ENCODE data around the gene ZNF48. TPM values are rescaled to one million over a fixed set of nuclear protein-coding genes. Genes with fewer than 3 reads are reported as not detected.

ZNF48 gene
- polyA plus RNA-seq, 1 donor (not counting 4 experiments of a cell fraction or from before 2014, with no cell fraction given) = 4.3 TPM

GRCh38 chr16:30445408-30446202 lies 50.4 kb downstream of the ZNF48 start, which contains the start of gene SEPHS2:
TSS of gene SEPHS2 (minus strand) at chr16:30445874. CDS start at chr16:30445727, 147 bp downstream.
- Histone ChIP-seq H3K36me3 (ENCODE audit: control insufficient read depth in 2 of 2, extremely low read depth in 1 of 2, insufficient read depth in 2 of 2, low read length in 2 of 2) (peaks cover 0 to 16% of the 10 kb centered on the region in 2 experiments), H3K9me3 (ENCODE audit: control insufficient read depth, low read depth, low read length) (no peaks in the 10 kb centered on the region), H3K79me2 (ENCODE audit: control insufficient read depth, insufficient read depth, low read length) (peaks cover 13% of the 10 kb centered on the region), H3K27ac (ENCODE audit: control insufficient read depth, insufficient read depth, low read length) (peak within 1 kb of the TSS; percentile 89), H2AFZ (ENCODE audit: control insufficient read depth, low read length) (peak within 1 kb of the TSS; percentile 90), H3K4me1 (ENCODE audit: control insufficient read depth, extremely low read depth, insufficient read depth, low read length) (peaks cover 17% of the 10 kb centered on the region), H3K4me3 (ENCODE audit: control insufficient read depth in 2 of 3, extremely low read depth in 1 of 3, insufficient read depth in 2 of 3, low read depth in 1 of 3, low read length in 3 of 3) (peak within 1 kb of the TSS; percentile 80 to 94 (median 93)), H3K9me1 (ENCODE audit: control insufficient read depth, extremely low read depth, insufficient read depth, low read length) (no peaks in the 10 kb centered on the region), H3K4me2 (ENCODE audit: control insufficient read depth, extremely low read depth, insufficient read depth, low read depth, low read length) (peak within 1 kb of the TSS; percentile 80), H3K27me3 (ENCODE audit: control insufficient read depth, extremely low read depth, insufficient read depth, low read length) (no peaks in the 10 kb centered on the region), H4K20me1 (ENCODE audit: control insufficient read depth, extremely low read depth, insufficient read depth, low read length) (no peaks in the 10 kb centered on the region), H3K9ac (ENCODE audit: control insufficient read depth, extremely low read depth, insufficient read depth, low read length) (peak within 1 kb of the TSS; percentile 96)
- dilution Hi-C loops (cut with MboI; ENCODE audit: extremely low pct_ligation_motif_present, low sequenced_read_pairs) = no loop called here
- DNase-seq (ENCODE audit: low read depth, low spot score) = peak; percentile 83
- no peak for TF ChIP-seq EZH2 (IDR thresholded peaks at IDR 0.05; ENCODE audit: low read length)
- TF ChIP-seq, protein P1, sequence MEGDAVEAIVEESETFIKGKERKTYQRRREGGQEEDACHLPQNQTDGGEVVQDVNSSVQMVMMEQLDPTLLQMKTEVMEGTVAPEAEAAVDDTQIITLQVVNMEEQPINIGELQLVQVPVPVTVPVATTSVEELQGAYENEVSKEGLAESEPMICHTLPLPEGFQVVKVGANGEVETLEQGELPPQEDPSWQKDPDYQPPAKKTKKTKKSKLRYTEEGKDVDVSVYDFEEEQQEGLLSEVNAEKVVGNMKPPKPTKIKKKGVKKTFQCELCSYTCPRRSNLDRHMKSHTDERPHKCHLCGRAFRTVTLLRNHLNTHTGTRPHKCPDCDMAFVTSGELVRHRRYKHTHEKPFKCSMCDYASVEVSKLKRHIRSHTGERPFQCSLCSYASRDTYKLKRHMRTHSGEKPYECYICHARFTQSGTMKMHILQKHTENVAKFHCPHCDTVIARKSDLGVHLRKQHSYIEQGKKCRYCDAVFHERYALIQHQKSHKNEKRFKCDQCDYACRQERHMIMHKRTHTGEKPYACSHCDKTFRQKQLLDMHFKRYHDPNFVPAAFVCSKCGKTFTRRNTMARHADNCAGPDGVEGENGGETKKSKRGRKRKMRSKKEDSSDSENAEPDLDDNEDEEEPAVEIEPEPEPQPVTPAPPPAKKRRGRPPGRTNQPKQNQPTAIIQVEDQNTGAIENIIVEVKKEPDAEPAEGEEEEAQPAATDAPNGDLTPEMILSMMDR (optimal IDR thresholded peaks at IDR 0.05 in 1 of 3, IDR thresholded peaks at IDR 0.05 in 1 of 3, conservative IDR thresholded peaks at IDR 0.05 in 1 of 3; ENCODE audit: extremely low read depth in 1 of 3, insufficient read depth in 2 of 3, low read length in 3 of 3) = peak; percentile 23 to 53 (median 49)
- peak; percentile 52 for FAIRE-seq

- no peak for TF ChIP-seq EZH2 (IDR thresholded peaks at IDR 0.05; ENCODE audit: low read length)
- TF ChIP-seq, protein P1 (optimal IDR thresholded peaks at IDR 0.05 in 1 of 3, IDR thresholded peaks at IDR 0.05 in 1 of 3, conservative IDR thresholded peaks at IDR 0.05 in 1 of 3; ENCODE audit: extremely low read depth in 1 of 3, insufficient read depth in 2 of 3, low read length in 3 of 3) = no peak
- no peaks in the 10 kb centered on the region for H3K9me1 ChIP-seq (ENCODE audit: control insufficient read depth, extremely low read depth, insufficient read depth, low read length)
- peak overlapping the region; percentile 89 for H3K27ac ChIP-seq (ENCODE audit: control insufficient read depth, insufficient read depth, low read length)
- no peak for DNase-seq (ENCODE audit: low read depth, low spot score)
- no peak for FAIRE-seq
- H3K36me3 ChIP-seq (ENCODE audit: control insufficient read depth in 2 of 2, extremely low read depth in 1 of 2, insufficient read depth in 2 of 2, low read length in 2 of 2) = peaks cover 0 to 16% of the 10 kb centered on the region in 2 experiments
- H3K9me3 ChIP-seq (ENCODE audit: control insufficient read depth, low read depth, low read length) = no peaks in the 10 kb centered on the region
- H3K9ac ChIP-seq (ENCODE audit: control insufficient read depth, extremely low read depth, insufficient read depth, low read length) = peak overlapping the region; percentile 96
- peak overlapping the region; percentile 80 for H3K4me2 ChIP-seq (ENCODE audit: control insufficient read depth, extremely low read depth, insufficient read depth, low read depth, low read length)
- peaks cover 13% of the 10 kb centered on the region for H3K79me2 ChIP-seq (ENCODE audit: control insufficient read depth, insufficient read depth, low read length)
- H3K27me3 ChIP-seq (ENCODE audit: control insufficient read depth, extremely low read depth, insufficient read depth, low read length) = no peaks in the 10 kb centered on the region
- H2AFZ ChIP-seq (ENCODE audit: control insufficient read depth, low read length) = peak overlapping the region; percentile 90
- peak overlapping the region; percentile 80 to 94 (median 93) for H3K4me3 ChIP-seq (ENCODE audit: control insufficient read depth in 2 of 3, extremely low read depth in 1 of 3, insufficient read depth in 2 of 3, low read depth in 1 of 3, low read length in 3 of 3)
- no peaks in the 10 kb centered on the region for H4K20me1 ChIP-seq (ENCODE audit: control insufficient read depth, extremely low read depth, insufficient read depth, low read length)
- H3K4me1 ChIP-seq (ENCODE audit: control insufficient read depth, extremely low read depth, insufficient read depth, low read length) = peaks cover 17% of the 10 kb centered on the region
- dilution Hi-C loops (cut with MboI; ENCODE audit: extremely low pct_ligation_motif_present, low sequenced_read_pairs) = no loop called here
Measured at GRCh38 chr16:30446203-30446595, 51.0 kb downstream of the ZNF48 start.
